Measurements from ENCODE around the gene ANTXRL. TPM values are rescaled to one million over a fixed set of nuclear protein-coding genes. Genes with fewer than 3 reads are reported as not detected.
A peak's percentile ranks its signal among the peaks of the same experiment; 100 is the strongest.
"Not testable (repeated sequence)": the region's sequence is repeated elsewhere in the genome, so short reads cannot be mapped to it uniquely, and the experiment has no call there.

Gene ANTXRL
- total RNA-seq, 1 donor from 2014 or later = not detected

- no peak for TF ChIP-seq CTCF (IDR thresholded peaks at IDR 0.05)
- H3K4me1 ChIP-seq = peaks cover 0 to 2% of the 10 kb centered on the region in 2 donors
- H3K27me3 ChIP-seq = no peaks in the 10 kb centered on the region
- no peak overlapping the region for H3K27ac ChIP-seq
- intact Hi-C loops (cut with DNase I) = no loop called here
- H3K36me3 ChIP-seq = no peaks in the 10 kb centered on the region
- peak in 1 of 2 donors; percentile 53 for DNase-seq (ENCODE audit: low spot score in 2 of 2)
- H3K9me3 ChIP-seq = no peaks in the 10 kb centered on the region
- no peak overlapping the region for H3K4me3 ChIP-seq
Observed at GRCh38 chr10:46263831-46264268, 22.9 kb upstream of the ANTXRL start.

- no peak overlapping the region for H3K27ac ChIP-seq
- no peaks in the 10 kb centered on the region for H3K9me3 ChIP-seq
- peaks cover 0 to under 1% of the 10 kb centered on the region in 2 donors for H3K4me1 ChIP-seq
- no peak overlapping the region for H3K4me3 ChIP-seq
- peak in 1 of 2 donors; percentile 47 for DNase-seq (ENCODE audit: low spot score in 2 of 2)
- no peak for TF ChIP-seq CTCF (IDR thresholded peaks at IDR 0.05)
- H3K27me3 ChIP-seq = no peaks in the 10 kb centered on the region
- intact Hi-C loops (cut with DNase I) = no loop called here
- H3K36me3 ChIP-seq = no peaks in the 10 kb centered on the region
Observed at GRCh38 chr10:46264336-46264735, 22.5 kb upstream of the ANTXRL start.

GRCh38 chr10:46264737-46265368 lies 21.9 kb upstream of the ANTXRL start:
- intact Hi-C loops (cut with DNase I) = no loop called here

GRCh38 chr10:46265566-46266305 lies 21.1 kb upstream of the ANTXRL start:
- H3K9me3 ChIP-seq; H3K4me3 ChIP-seq; DNase-seq (ENCODE audit: low spot score in 2 of 2); intact Hi-C loops (cut with DNase I); H3K27ac ChIP-seq; H3K4me1 ChIP-seq; H3K27me3 ChIP-seq; H3K36me3 ChIP-seq: not testable (repeated sequence)

More at GRCh38 chr10:46264737-46265368, 21.9 kb upstream of the ANTXRL start:
- DNase-seq (ENCODE audit: low spot score in 2 of 2) = peak in 1 of 2 donors; percentile 50
- Histone ChIP-seq H3K4me3 (no peak overlapping the region), H3K4me1 (no peaks in the 10 kb centered on the region), H3K36me3 (no peaks in the 10 kb centered on the region), H3K27ac (no peak overlapping the region), H3K9me3 (no peaks in the 10 kb centered on the region), H3K27me3 (no peaks in the 10 kb centered on the region)
- no peak for TF ChIP-seq CTCF (IDR thresholded peaks at IDR 0.05)

- H3K27me3 ChIP-seq = no peaks in the 10 kb centered on the region
- intact Hi-C loops (cut with DNase I) = no loop called here
- no peaks in the 10 kb centered on the region for H3K9me3 ChIP-seq
- H3K27ac ChIP-seq = no peak overlapping the region
- no peak for TF ChIP-seq CTCF (IDR thresholded peaks at IDR 0.05)
- no peak overlapping the region for H3K4me3 ChIP-seq
- DNase-seq (ENCODE audit: low spot score in 2 of 2) = peak in 1 of 2 donors; percentile 58
- no peaks in the 10 kb centered on the region for H3K4me1 ChIP-seq
- no peaks in the 10 kb centered on the region for H3K36me3 ChIP-seq
Observed at GRCh38 chr10:46266306-46266985, 20.4 kb upstream of the ANTXRL start.
